ENCODE results near the gene STX2. TPM values are rescaled to one million over a fixed set of nuclear protein-coding genes. Genes with fewer than 3 reads are reported as not detected.

STX2 gene
- total RNA-seq, 4 donors from 2014 or later, result 4.8 to 12.0 (median 9.1) TPM

DNA sequence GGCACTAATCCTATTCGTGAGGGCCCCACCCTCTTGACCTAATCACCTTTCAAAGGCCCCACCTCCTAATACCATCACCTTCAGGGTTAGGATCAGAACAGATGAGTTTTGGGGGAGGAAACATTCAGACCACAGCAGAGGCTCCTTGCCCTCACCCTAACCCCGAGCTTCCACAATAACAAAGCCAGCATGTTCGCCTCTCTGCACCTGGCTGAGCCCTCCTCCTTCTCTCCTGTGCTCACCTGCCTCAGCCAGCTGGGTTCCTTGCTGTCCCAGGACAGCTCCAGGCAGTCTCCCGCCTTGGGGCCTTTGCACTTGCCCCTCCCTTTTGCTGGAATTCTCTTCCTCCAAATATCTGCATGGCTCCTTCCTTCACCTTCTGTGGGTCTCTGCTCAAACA lies 23.1 kb upstream of the STX2 start:
- intact Hi-C loops (cut with DNase I; ENCODE audit: low total_unique reads) (no loop called here), in situ Hi-C loops (cut with MboI; ENCODE audit: low sequenced_read_pairs in 4 of 4) (no loop called here)
- Histone ChIP-seq H3K4me1 (no peaks in the 10 kb centered on the region), H3K27ac (no peak overlapping the region), H3K4me3 (no peak overlapping the region), H3K36me3 (no peaks in the 10 kb centered on the region), H3K9me3 (no peaks in the 10 kb centered on the region), H3K27me3 (peaks cover 0 to under 1% (median 0%) of the 10 kb centered on the region in 3 donors)
- DNase-seq (no peak), ATAC-seq (no peak)
- TF ChIP-seq, protein P1, sequence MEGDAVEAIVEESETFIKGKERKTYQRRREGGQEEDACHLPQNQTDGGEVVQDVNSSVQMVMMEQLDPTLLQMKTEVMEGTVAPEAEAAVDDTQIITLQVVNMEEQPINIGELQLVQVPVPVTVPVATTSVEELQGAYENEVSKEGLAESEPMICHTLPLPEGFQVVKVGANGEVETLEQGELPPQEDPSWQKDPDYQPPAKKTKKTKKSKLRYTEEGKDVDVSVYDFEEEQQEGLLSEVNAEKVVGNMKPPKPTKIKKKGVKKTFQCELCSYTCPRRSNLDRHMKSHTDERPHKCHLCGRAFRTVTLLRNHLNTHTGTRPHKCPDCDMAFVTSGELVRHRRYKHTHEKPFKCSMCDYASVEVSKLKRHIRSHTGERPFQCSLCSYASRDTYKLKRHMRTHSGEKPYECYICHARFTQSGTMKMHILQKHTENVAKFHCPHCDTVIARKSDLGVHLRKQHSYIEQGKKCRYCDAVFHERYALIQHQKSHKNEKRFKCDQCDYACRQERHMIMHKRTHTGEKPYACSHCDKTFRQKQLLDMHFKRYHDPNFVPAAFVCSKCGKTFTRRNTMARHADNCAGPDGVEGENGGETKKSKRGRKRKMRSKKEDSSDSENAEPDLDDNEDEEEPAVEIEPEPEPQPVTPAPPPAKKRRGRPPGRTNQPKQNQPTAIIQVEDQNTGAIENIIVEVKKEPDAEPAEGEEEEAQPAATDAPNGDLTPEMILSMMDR (IDR thresholded peaks at IDR 0.05 in 4 of 5, conservative IDR thresholded peaks at IDR 0.05 in 1 of 5), result no peak
- no peak for TF ChIP-seq POLR2A (IDR thresholded peaks at IDR 0.05)

DNA sequence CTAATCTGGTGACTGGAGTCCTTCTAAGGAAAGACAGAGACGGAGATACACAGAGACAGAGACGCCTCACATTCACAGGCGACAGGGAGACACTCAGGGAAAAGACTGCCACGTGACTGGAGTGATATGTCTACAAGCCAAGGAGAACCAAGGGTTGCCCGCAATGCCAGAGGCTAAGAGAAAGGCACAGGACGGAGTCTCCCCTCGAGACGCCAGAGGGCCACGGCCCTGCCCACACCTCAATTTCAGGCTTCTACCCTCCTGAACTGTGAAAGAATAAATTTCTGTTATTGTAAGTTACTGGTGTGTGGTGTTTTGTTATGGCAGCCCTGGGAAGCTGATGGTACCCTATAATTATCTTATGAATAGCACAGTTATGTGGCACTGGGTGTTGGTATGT lies 21.3 kb upstream of the STX2 start:
- H3K27ac ChIP-seq, result no peak overlapping the region
- peaks cover 0 to 8% (median under 1%) of the 10 kb centered on the region in 3 donors for H3K27me3 ChIP-seq
- DNase-seq (no peak), ATAC-seq (no peak)
- H3K36me3 ChIP-seq, result no peaks in the 10 kb centered on the region
- intact Hi-C loops (cut with DNase I; ENCODE audit: low total_unique reads), result no loop called here
- no peaks in the 10 kb centered on the region for H3K4me1 ChIP-seq
- in situ Hi-C loops (cut with MboI; ENCODE audit: low sequenced_read_pairs in 4 of 4), result no loop called here
- no peak for TF ChIP-seq POLR2A (IDR thresholded peaks at IDR 0.05)
- TF ChIP-seq, protein P1 (IDR thresholded peaks at IDR 0.05 in 4 of 5, conservative IDR thresholded peaks at IDR 0.05 in 1 of 5), result no peak
- no peak overlapping the region for H3K4me3 ChIP-seq
- H3K9me3 ChIP-seq, result no peaks in the 10 kb centered on the region

DNA sequence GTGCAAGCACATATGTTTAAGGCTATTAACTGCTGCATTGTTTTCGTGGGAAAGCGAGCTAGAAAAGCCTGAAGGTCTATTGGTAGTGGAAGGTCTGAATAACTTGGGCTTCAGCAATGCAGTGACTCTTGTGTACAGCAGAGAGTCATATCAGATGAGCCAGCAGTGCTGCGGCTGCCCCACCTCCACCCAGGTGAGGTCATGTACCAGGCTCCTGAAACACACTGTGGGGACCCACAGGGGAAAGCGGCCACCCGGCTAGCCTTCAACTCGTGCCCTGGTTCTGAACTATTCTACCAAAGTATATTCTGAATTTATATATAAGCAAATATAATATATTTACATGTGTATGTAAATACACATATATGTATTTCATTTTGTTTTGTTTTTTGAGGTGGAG lies 20.1 kb upstream of the STX2 start:
- Histone ChIP-seq H3K9me3 (no peaks in the 10 kb centered on the region), H3K27ac (no peak overlapping the region), H3K36me3 (no peaks in the 10 kb centered on the region), H3K4me3 (no peak overlapping the region), H3K27me3 (peaks cover 0 to 8% (median 3%) of the 10 kb centered on the region in 3 donors), H3K4me1 (no peaks in the 10 kb centered on the region)
- no peak for TF ChIP-seq POLR2A (IDR thresholded peaks at IDR 0.05)
- TF ChIP-seq, protein P1 (IDR thresholded peaks at IDR 0.05 in 4 of 5, conservative IDR thresholded peaks at IDR 0.05 in 1 of 5), result no peak
- DNase-seq (no peak), ATAC-seq (no peak)
- intact Hi-C loops (cut with DNase I; ENCODE audit: low total_unique reads), result no loop called here
- in situ Hi-C loops (cut with MboI; ENCODE audit: low sequenced_read_pairs in 4 of 4), result no loop called here

DNA sequence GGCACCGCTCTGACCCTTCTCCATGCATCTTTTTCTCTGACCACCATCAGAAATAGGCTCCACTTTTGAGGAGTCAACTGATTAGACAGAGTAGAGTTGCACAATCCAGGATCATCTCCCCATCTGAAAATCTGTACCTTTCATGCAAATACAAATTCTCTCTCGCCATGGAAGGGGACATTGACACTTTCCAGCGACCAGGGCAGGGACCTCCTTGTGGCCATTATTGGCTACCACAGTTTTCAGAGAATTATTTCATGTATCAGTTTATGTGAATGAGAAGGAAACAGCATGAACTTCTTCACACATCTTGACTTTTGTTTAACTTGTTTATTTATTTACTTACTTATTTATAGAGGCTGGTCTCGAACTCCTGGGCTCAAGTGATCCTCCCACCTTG lies 19.0 kb upstream of the STX2 start:
- H3K27ac ChIP-seq, result no peak overlapping the region
- intact Hi-C loops (cut with DNase I; ENCODE audit: low total_unique reads) (no loop called here), in situ Hi-C loops (cut with MboI; ENCODE audit: low sequenced_read_pairs in 4 of 4) (no loop called here)
- H3K4me3 ChIP-seq, result no peak overlapping the region
- H3K4me1 ChIP-seq, result no peaks in the 10 kb centered on the region
- peaks cover 0 to 8% (median 8%) of the 10 kb centered on the region in 3 donors for H3K27me3 ChIP-seq
- no peak for TF ChIP-seq POLR2A (IDR thresholded peaks at IDR 0.05)
- TF ChIP-seq, protein P1 (IDR thresholded peaks at IDR 0.05 in 4 of 5, conservative IDR thresholded peaks at IDR 0.05 in 1 of 5), result no peak
- no peaks in the 10 kb centered on the region for H3K9me3 ChIP-seq
- DNase-seq (no peak), ATAC-seq (no peak)
- no peaks in the 10 kb centered on the region for H3K36me3 ChIP-seq

DNA sequence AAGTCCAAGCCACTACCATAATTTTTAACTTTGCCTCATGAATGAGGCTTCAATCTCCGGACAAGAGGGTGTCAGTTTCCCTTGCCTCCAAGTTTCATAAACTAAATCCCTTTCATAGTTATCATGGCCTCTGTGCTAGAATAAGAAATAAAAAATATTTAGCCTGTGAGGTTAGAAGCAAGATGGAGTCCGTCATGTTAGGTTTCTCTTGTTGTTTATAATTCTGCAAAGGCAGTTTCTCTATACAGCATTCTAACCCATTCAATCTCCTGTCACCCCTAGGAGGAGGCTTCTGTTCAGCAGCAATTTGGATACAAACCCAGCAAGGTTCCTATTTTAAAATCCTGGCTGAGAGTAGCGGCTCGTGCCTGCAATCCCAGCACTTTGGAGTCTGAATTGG lies 17.0 kb upstream of the STX2 start:
- in situ Hi-C loops (cut with MboI; ENCODE audit: low sequenced_read_pairs in 4 of 4) (no loop called here), intact Hi-C loops (cut with DNase I; ENCODE audit: low total_unique reads) (no loop called here)
- no peak overlapping the region for H3K4me3 ChIP-seq
- H3K27ac ChIP-seq, result no peak overlapping the region
- ATAC-seq, result no peak
- TF ChIP-seq POLR2A (IDR thresholded peaks at IDR 0.05), result no peak
- TF ChIP-seq, protein P1 (IDR thresholded peaks at IDR 0.05 in 4 of 5, conservative IDR thresholded peaks at IDR 0.05 in 1 of 5), result no peak
- peaks cover 0 to 8% (median 8%) of the 10 kb centered on the region in 3 donors for H3K27me3 ChIP-seq
- H3K9me3 ChIP-seq, result no peaks in the 10 kb centered on the region
- H3K36me3 ChIP-seq, result no peaks in the 10 kb centered on the region
- DNase-seq, result no peak
- no peaks in the 10 kb centered on the region for H3K4me1 ChIP-seq

All from gastrocnemius medialis (tissue), 4 donors.